Measurements from ENCODE around the gene PARD3.
A peak's percentile ranks its signal among the peaks of the same experiment; 100 is the strongest.

PARD3 gene

GRCh38 chr10:34736976-34737771, 77.9 kb downstream of the PARD3 start:
- no peak for DNase-seq

- no peak for DNase-seq
Measured at GRCh38 chr10:34734918-34735317, 80.2 kb downstream of the PARD3 start.

GRCh38 chr10:34732926-34733325, 82.2 kb downstream of the PARD3 start:
- no peak for DNase-seq

- DNase-seq = no peak
Measured at GRCh38 chr10:34731885-34732701, 83.0 kb downstream of the PARD3 start.

DNA sequence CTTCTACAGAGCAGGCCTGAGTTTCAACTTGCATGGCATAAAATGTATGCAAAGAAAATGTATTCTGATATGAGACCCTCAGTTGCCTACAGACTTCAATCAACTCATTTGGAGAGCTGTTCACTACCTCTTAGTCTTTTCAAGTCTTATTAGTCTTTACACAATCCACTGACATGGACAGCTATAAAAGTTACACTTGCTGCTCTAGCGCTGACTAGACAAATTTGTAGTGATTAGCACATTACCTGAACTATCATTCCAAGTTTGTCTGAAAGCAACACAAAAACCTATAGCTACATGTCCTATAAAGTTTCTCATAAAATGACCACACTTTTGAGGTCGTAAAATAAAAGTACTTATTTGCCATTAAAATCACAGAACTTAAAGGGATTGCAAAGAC, 83.9 kb downstream of the PARD3 start:
- no peak for DNase-seq

DNA sequence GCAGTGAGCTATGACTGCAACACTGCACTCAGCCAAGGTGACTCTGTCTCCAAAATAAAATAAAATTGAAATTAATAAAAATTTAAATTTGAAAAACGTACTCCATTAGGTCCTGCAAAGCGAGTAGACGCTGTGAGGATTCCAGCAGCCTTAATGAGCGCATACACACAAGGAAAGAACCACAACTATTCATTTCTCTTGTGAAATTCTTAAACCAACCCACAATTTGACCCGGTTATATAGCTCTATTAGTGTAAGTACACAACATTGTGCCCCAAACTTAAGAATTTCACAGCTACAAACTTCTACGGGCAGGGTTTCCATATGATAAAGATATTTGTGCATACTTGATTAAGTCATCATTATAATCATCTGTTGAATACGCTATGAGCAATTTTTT, 84.4 kb downstream of the PARD3 start:
- DNase-seq = no peak

DNA sequence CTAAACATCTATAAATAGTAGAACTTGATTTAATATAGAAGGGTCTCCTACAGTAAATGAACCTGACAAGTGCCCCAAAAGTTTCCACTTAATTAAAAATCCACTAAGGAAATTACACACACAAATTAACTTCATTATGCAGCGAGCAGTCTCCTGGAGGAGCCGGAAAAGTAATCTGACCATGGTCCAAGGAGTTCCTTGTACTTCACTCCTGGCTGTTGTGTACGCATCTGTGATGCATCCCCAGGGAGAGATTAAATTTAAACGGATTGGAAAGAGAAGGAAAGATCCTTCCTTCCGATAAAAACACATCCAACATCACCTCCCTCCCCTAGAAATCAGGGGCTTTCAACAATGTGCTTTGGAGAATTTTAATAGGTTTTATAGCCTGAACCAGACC, 85.5 kb downstream of the PARD3 start:
- DNase-seq = no peak

- DNase-seq = no peak
Measured at GRCh38 chr10:34728361-34728760, 86.7 kb downstream of the PARD3 start.

GRCh38 chr10:34727595-34728033, 87.5 kb downstream of the PARD3 start:
- DNase-seq = no peak

- no peak for DNase-seq
Measured at GRCh38 chr10:34726862-34727261, 88.2 kb downstream of the PARD3 start.

DNA sequence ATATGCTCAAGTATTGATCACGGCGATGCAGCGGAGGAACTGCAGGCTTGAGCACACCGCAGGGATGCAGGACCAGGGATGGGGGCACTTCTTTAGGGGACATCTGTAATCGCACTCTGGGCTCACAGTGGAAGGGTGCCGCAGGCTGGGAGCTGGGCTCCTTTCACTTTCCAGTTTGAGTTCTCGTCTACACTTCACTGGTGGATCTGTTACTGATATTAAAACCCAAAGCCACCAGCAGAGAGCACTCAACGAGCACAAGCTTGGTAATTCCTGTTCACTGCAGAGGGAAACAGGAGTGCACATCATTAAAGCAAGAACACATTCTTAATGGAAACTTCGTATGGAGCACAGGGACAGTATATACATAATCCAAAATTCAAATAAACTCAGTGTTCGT, 91.3 kb downstream of the PARD3 start:
- no peak for DNase-seq

DNA sequence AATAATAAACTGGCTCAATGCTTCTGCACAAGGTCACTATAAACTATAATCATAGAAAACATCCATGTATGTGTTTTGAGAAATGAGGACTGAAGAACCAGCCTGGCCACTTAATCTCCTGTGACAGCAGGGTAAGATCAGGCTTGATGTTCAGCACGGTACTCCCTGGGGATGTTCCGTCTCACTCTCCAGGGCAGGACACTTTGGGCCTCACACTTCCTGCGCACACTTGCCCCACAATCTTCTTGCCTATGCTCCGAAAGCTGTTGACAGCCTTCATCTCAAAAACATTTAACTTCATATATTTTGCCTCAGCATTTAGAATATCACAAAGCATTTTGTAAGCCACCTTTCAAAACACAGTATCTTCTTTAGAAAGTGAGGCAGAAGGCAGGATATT, 92.7 kb downstream of the PARD3 start:
- DNase-seq = no peak

GRCh38 chr10:34721208-34721840, 93.8 kb downstream of the PARD3 start:
- no peak for DNase-seq

DNA sequence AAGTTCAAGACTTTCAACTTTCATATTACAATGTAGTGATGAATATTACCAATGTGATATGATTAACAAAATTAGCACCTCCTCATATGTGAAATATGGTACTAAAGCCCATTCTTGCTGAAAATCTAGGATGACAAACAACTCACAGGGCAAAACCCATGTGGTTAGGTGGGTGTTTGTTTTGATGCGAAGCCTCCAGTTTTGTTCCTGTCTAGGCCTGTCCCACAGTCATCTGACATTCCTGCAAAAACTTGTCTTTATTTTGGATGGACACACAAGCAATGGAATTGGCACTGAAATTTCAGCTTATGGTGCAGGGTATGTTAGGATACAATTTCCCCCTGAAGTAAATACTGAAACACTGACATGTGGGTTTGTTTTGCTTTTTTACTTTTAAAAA, 95.3 kb downstream of the PARD3 start:
- DNase-seq = no peak

DNA sequence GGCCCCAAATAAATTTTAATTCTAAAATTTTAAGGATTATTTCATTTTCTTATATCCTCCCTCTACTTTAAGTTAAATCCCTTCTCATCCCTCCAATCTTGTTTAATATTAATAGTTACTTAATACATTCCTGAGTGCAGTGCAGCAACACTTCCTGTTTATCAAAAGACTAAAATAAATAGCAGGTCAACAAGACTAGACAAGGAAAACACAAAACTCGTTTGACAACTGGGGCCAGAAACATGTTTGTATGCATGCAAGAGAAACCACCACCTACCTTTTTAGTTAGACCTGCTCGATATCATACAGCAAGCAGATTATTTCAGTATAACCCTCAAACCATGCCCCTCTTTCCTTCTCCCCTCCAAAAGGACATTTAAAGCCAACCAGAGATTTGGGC, 95.8 kb downstream of the PARD3 start:
- no peak for DNase-seq

DNA sequence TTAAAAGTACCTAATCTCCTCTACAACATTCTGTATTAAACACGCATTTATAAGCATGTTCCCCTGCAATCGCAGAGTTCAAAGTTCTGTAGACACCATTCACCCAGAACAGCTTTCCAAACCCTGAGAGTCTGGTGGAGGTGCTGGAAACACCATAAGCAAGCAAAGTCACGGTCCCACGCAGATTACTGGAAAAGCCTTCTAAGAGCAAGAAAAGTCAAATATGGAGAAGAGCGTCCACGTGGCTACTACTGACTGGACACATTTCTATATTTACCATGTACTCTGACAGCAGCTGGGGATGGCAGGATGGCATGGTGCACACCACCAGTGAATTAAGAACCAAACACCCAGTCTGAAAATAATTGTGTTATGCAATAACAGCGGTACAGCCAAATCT, 97.7 kb downstream of the PARD3 start:
- no peak for DNase-seq

GRCh38 chr10:34716958-34717357, 98.1 kb downstream of the PARD3 start:
- DNase-seq = peak; percentile 7

DNA sequence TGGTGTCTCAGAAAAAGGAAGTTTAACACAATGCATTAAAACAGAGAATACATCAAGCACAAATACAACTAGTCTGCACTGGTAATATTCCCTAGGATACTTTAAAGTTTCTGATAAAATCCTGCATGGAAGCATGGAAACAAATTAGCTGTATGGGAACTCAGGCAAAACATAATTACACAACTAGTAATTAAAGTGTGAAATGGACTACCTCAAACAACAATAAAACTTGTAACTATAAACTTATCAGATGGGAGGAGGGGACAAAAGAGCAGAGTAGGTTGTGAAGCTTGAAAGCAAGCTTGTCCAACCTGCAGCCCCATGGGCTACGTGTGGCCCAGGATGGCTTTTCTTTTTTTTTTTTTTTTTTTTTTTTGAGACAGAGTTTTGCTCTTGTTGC, 98.9 kb downstream of the PARD3 start:
- no peak for DNase-seq

GRCh38 chr10:34715511-34716187, 99.4 kb downstream of the PARD3 start:
- DNase-seq = no peak

- DNase-seq = no peak
Measured at GRCh38 chr10:34713875-34714274, 101.2 kb downstream of the PARD3 start.

DNA sequence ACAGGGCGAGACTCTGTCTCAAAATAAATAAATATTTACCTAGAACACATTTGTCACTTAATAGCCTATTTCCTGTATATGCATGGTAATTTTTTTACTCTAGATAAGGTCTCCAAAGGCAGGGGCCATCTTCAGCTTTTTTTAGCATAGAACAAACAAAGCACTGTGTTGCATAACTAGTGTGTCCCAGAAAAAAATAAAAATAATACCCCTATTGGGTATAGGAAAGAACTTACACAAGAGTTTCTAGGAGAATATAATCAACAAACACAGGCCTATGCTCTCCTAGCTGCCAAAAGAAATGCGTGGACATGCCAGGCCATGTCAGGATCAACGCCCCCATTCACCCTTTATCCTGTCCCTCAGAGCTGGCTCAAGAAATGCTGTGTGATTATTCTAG, 103.6 kb downstream of the PARD3 start:
- DNase-seq = no peak

DNA sequence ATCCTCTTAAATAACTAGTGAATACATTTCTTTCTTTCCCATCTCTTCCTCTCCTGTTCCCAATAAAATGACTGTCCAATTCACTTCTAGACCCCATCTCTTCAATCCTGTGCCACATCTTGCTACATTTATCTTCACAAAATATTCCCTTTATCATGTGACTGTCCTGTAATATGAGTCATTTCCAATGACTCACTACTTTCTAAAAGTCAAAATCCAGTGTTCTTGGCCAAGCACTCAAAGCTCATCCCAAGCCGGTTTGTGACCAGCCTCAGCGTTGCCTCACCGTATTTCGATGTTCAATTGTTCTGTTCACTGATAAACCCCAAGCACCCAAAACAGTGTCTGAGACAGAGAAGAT, 104.7 kb downstream of the PARD3 start:
- no peak for DNase-seq

GRCh38 chr10:34709637-34710390, 105.3 kb downstream of the PARD3 start:
- DNase-seq = no peak
